H1 (cell line): ENCODE data around the gene LHFPL2. TPM values are rescaled to one million over a fixed set of nuclear protein-coding genes. Genes with fewer than 3 reads are reported as not detected.

ENCODE experiments used
- CTCF ChIA-PET: fragments of 300-600 bp; sonication (Branson Sonifier 250); formaldehyde crosslinking; loops from one replicate; lab custom pipeline; 2021; ENCODE audit not compliant: partially characterized antibody; lab: Charles Lee
- POLR2A ChIA-PET: fragments of 300-600 bp; sonication (Branson Sonifier 250); formaldehyde crosslinking; loops from one replicate; lab custom pipeline; 2021; ENCODE audit warnings: inconsistent platforms; ENCODE audit not compliant: partially characterized antibody; lab: Charles Lee
- DNase-seq, 2 experiments: peaks; one replicate each; pipeline versions ENCODE4 v3.0.0 to v3.0.0-alpha.2; 2010 to 2022; ENCODE audit warnings: low spot score in 2 of 2, low read depth in 1 of 2, mixed read lengths in 1 of 2
- FAIRE-seq: peaks from 2 replicates; lab custom pipeline; 2011; peaks lifted over from hg19 to GRCh38; lab: Jason Lieb, UNC
- H2AFZ ChIP-seq: 2 replicates; pipeline ENCODE4 v1.8.1; 2012; ENCODE audit warnings: low read length, inconsistent platforms
- H2AK5ac ChIP-seq: 2 replicates; pipeline ENCODE4 v1.6.1; 2013; ENCODE audit warnings: low read depth, low read length
- H2BK120ac ChIP-seq: replicated peaks from 2 replicates; pipeline ENCODE3; 2013; ENCODE audit warnings: low read depth, low read length, inconsistent platforms
- H2BK12ac ChIP-seq: 2 replicates; pipeline ENCODE4 v1.6.1; 2013; ENCODE audit warnings: low read depth, low read length
- H2BK15ac ChIP-seq: 2 replicates; pipeline ENCODE4 v1.6.1; 2013; ENCODE audit warnings: low read length
- H2BK20ac ChIP-seq: 2 replicates; pipeline ENCODE4 v1.6.1; 2013; ENCODE audit warnings: low read length
- H2BK5ac ChIP-seq: 2 replicates; pipeline ENCODE4 v1.6.1; 2013; ENCODE audit warnings: low read depth, low read length
- H3K14ac ChIP-seq: 2 replicates; pipeline ENCODE4 v1.6.1; 2013; ENCODE audit warnings: inconsistent platforms; ENCODE audit not compliant: insufficient read length
- H3K18ac ChIP-seq: 2 replicates; pipeline ENCODE4 v1.6.1; 2013; ENCODE audit warnings: low read length; ENCODE audit errors: extremely low read depth
- H3K23ac ChIP-seq: 2 replicates; pipeline ENCODE4 v1.6.1; 2013; ENCODE audit warnings: inconsistent platforms; ENCODE audit not compliant: insufficient read length
- H3K23me2 ChIP-seq: 2 replicates; pipeline ENCODE4 v1.6.1; 2013; ENCODE audit warnings: low read depth, low read length
- H3K27ac ChIP-seq: 2 replicates; pipeline ENCODE4 v1.6.1; 2011; ENCODE audit warnings: low read depth, low read length, inconsistent platforms
- H3K27me3 ChIP-seq, 4 experiments: replicated peaks in 1 of 4; 1 replicate in 1 of 4; 2 replicates in 3 of 4; pipeline versions ENCODE4 v1.6.1 to v1.8.1; 2011 to 2013; ENCODE audit warnings: low read length in 3 of 4, mild to moderate bottlenecking in 3 of 4, inconsistent platforms in 2 of 4, mixed read lengths in 2 of 4, moderate library complexity in 1 of 4; ENCODE audit not compliant: control insufficient read depth in 3 of 4, insufficient read depth in 3 of 4; ENCODE audit errors: extremely low read depth in 1 of 4
- H3K36me3 ChIP-seq, 4 experiments: 2 replicates each; pipeline versions ENCODE4 v1.6.1 to v1.8.1; 2011 to 2013; ENCODE audit warnings: mild to moderate bottlenecking in 4 of 4, low read length in 3 of 4, moderate library complexity in 2 of 4, control low read depth in 1 of 4, inconsistent platforms in 1 of 4; ENCODE audit not compliant: insufficient read depth in 4 of 4, control insufficient read depth in 2 of 4
- H3K4ac ChIP-seq: replicated peaks from 2 replicates; pipeline ENCODE3; 2013; ENCODE audit warnings: low read length, low read depth, mixed read lengths, inconsistent platforms; ENCODE audit not compliant: insufficient read length
- H3K4me1 ChIP-seq, 4 experiments: replicated peaks in 1 of 4; 1 replicate in 1 of 4; 2 replicates in 3 of 4; pipeline versions ENCODE4 v1.6.1 to v1.8.1; 2011 to 2013; ENCODE audit warnings: low read length in 3 of 4, inconsistent platforms in 2 of 4, mixed read lengths in 1 of 4; ENCODE audit not compliant: insufficient read depth in 4 of 4, control insufficient read depth in 3 of 4
- H3K4me2 ChIP-seq, 2 experiments: 2 replicates each; pipeline versions ENCODE4 v1.6.1 to v1.8.1; 2011 to 2013; ENCODE audit warnings: low read depth in 2 of 2, low read length in 2 of 2, control low read depth in 1 of 2, inconsistent platforms in 1 of 2, mild to moderate bottlenecking in 1 of 2; ENCODE audit not compliant: insufficient read depth in 1 of 2
- H3K4me3 ChIP-seq, 4 experiments: fragments of 200-600, 300-600 bp in 1 of 4; sonication (generic), shearing (Covaris generic), sonication (Bioruptor Twin) in 1 of 4; 2 replicates each; pipeline versions ENCODE4 v1.5.1 to v1.8.1; 2011 to 2016; ENCODE audit warnings: low read length in 4 of 4, low read depth in 3 of 4, control low read depth in 2 of 4, inconsistent platforms in 2 of 4, mild to moderate bottlenecking in 2 of 4, mixed read lengths in 1 of 4, moderate library complexity in 1 of 4; ENCODE audit not compliant: insufficient read depth in 2 of 4; ENCODE audit errors: extremely low read depth in 1 of 4
- H3K56ac ChIP-seq: replicated peaks from 2 replicates; pipeline ENCODE3; 2013; ENCODE audit warnings: low read depth, mild to moderate bottlenecking, mixed read lengths, low read length, inconsistent platforms; ENCODE audit not compliant: insufficient read length
- H3K79me1 ChIP-seq: 2 replicates; pipeline ENCODE4 v1.6.1; 2013; ENCODE audit warnings: low read depth, low read length, control low read depth
- H3K79me2 ChIP-seq, 2 experiments: 2 replicates each; pipeline versions ENCODE4 v1.6.1 to v1.8.1; 2012 to 2013; ENCODE audit warnings: low read length in 2 of 2, mild to moderate bottlenecking in 2 of 2, inconsistent platforms in 1 of 2; ENCODE audit not compliant: insufficient read depth in 2 of 2, control insufficient read depth in 1 of 2
- H3K9ac ChIP-seq, 4 experiments: replicated peaks in 1 of 4; 1 replicate in 1 of 4; 2 replicates in 3 of 4; pipeline versions ENCODE4 v1.6.1 to v1.8.1; 2011 to 2013; ENCODE audit warnings: low read depth in 3 of 4, low read length in 3 of 4, control low read depth in 2 of 4, mild to moderate bottlenecking in 2 of 4, moderate library complexity in 2 of 4, inconsistent platforms in 1 of 4; ENCODE audit errors: extremely low read depth in 1 of 4
- H3K9me3 ChIP-seq, 2 experiments: 2 replicates each; pipeline versions ENCODE4 v1.6.1 to v1.8.1; 2012 to 2013; ENCODE audit warnings: mild to moderate bottlenecking in 2 of 2, moderate library complexity in 2 of 2, control low read depth in 1 of 2, inconsistent platforms in 1 of 2, low read depth in 1 of 2, low read length in 1 of 2, mixed read lengths in 1 of 2; ENCODE audit not compliant: insufficient read depth in 2 of 2
- H4K20me1 ChIP-seq, 2 experiments: replicated peaks in 1 of 2; 2 replicates each; pipeline versions ENCODE3 to v1.8.1; 2011 to 2013; ENCODE audit warnings: inconsistent platforms in 2 of 2, low read length in 2 of 2, mild to moderate bottlenecking in 1 of 2; ENCODE audit not compliant: insufficient read depth in 2 of 2, control insufficient read depth in 1 of 2
- H4K5ac ChIP-seq: 2 replicates; pipeline ENCODE4 v1.6.1; 2013; ENCODE audit warnings: low read length, low read depth, mixed read lengths, inconsistent platforms; ENCODE audit not compliant: insufficient read length
- H4K8ac ChIP-seq: 2 replicates; pipeline ENCODE4 v1.8.0; 2013; ENCODE audit warnings: mild to moderate bottlenecking, moderate library complexity, low read length, inconsistent platforms; ENCODE audit not compliant: insufficient read depth; ENCODE audit errors: extremely low read depth
- H4K91ac ChIP-seq: replicated peaks from 2 replicates; pipeline ENCODE3; 2013; ENCODE audit warnings: low read length, mixed read lengths, inconsistent platforms; ENCODE audit not compliant: insufficient read length
- BACH1 ChIP-seq: IDR thresholded peaks from 2 replicates; pipeline ENCODE4 v1.6.1; 2012; ENCODE audit warnings: low read length, improper control_type of control experiment
- CHD2 ChIP-seq: IDR thresholded peaks from 2 replicates; pipeline ENCODE4 v1.6.1; 2012; ENCODE audit warnings: low read length, improper control_type of control experiment
- CTBP2 ChIP-seq: IDR thresholded peaks from 2 replicates; pipeline ENCODE4 v1.7.0; 2011; ENCODE audit warnings: borderline replicate concordance, mild to moderate bottlenecking, moderate library complexity, mixed read lengths, low read length; ENCODE audit not compliant: insufficient read depth, insufficient read length
- EP300 ChIP-seq, 2 experiments: IDR thresholded peaks; 1 replicate in 1 of 2; 2 replicates in 1 of 2; pipeline ENCODE4 v1.6.1; 2011 to 2012; ENCODE audit warnings: low read depth in 2 of 2, low read length in 2 of 2, mild to moderate bottlenecking in 2 of 2, borderline replicate concordance in 1 of 2, inconsistent platforms in 1 of 2, moderate library complexity in 1 of 2
- FOSL1 ChIP-seq: IDR thresholded peaks from 2 replicates; pipeline ENCODE4 v1.6.1; 2011; ENCODE audit warnings: mild to moderate bottlenecking, low read depth, low read length, moderate library complexity; ENCODE audit not compliant: insufficient read depth
- GABPA ChIP-seq: IDR thresholded peaks from 2 replicates; pipeline ENCODE4 v1.6.1; 2011; ENCODE audit warnings: mild to moderate bottlenecking, low read length, moderate library complexity, borderline replicate concordance; ENCODE audit not compliant: insufficient read depth
- HDAC2 ChIP-seq, 2 experiments: fragments of 300-600 bp in 1 of 2; sonication (generic) in 1 of 2; IDR thresholded peaks; 2 replicates each; pipeline ENCODE4 v1.6.1; 2011 to 2012; ENCODE audit warnings: low read depth in 2 of 2, low read length in 2 of 2, mild to moderate bottlenecking in 2 of 2, moderate library complexity in 2 of 2, borderline replicate concordance in 1 of 2, inconsistent platforms in 1 of 2
- JUN ChIP-seq: IDR thresholded peaks from 2 replicates; pipeline ENCODE4 v1.6.1; 2011; ENCODE audit warnings: low read depth, mild to moderate bottlenecking, improper control_type of control experiment, low read length
- PHF8 ChIP-seq: fragments of 200-600 bp; sonication (generic); conservative IDR thresholded peaks from 2 replicates; pipeline ENCODE4 v1.7.1; 2012; ENCODE audit warnings: low read depth, mild to moderate bottlenecking, inconsistent platforms, low read length, moderate library complexity
- TBP ChIP-seq: IDR thresholded peaks from 2 replicates; pipeline ENCODE4 v1.6.1; 2011; ENCODE audit warnings: low read depth, low read length, improper control_type of control experiment
- YY1 ChIP-seq: IDR thresholded peaks from 2 replicates; pipeline ENCODE4 v1.6.1; 2011; ENCODE audit warnings: low read depth, mild to moderate bottlenecking, low read length
- WGBS, 2 experiments: shearing (Covaris generic) in 1 of 2; methylation state at CpG; one replicate each; pipeline versions ENCODE4 v1.1.6 to v1.1.7; 2013 to 2015; ENCODE audit warnings: low lambda C conversion rate in 2 of 2, mixed read lengths in 2 of 2, inconsistent platforms in 1 of 2, low coverage in 1 of 2, missing lambda C conversion rate in 1 of 2; ENCODE audit not compliant: insufficient replicate concordance in 2 of 2, insufficient coverage in 1 of 2, insufficient read length in 1 of 2; ENCODE audit errors: extremely low coverage in 1 of 2, missing lambda C conversion rate in 1 of 2; 5-methylcytosine and 5-hydroxymethylcytosine counted together
- polyA plus RNA-seq, 7 experiments: library from polyadenylated mRNA; depleted of rRNA in 3 of 7; stranded (reverse) in 5 of 7; unstranded in 2 of 7; fragments of >200 nt in 5 of 7; fragments of 200-250 nt in 2 of 7; gene quantifications; 1 replicate in 5 of 7; 2 replicates in 1 of 7; 4 replicates in 1 of 7; pipeline versions ENCODE4 v1.2.1 to v1.2.3, GENCODE V29; 2011 to 2013; ENCODE audit warnings: missing spikeins in 2 of 7, mixed read lengths in 2 of 7
- total RNA-seq: library from RNA; stranded (reverse); fragmentation: NEBNext Ultra II Directional; extraction: Animal tissue kit (Norgen Biotek cat#: 25700); gene quantifications from 2 replicates; pipeline ENCODE4 v1.2.1, GENCODE V29; 2021

LHFPL2 gene
- total and polyA plus RNA-seq, 2 of the 8 experiments (the other 6 are each of a cell fraction or from before 2014, with no cell fraction given): 9.6 to 43.0 TPM

DNA sequence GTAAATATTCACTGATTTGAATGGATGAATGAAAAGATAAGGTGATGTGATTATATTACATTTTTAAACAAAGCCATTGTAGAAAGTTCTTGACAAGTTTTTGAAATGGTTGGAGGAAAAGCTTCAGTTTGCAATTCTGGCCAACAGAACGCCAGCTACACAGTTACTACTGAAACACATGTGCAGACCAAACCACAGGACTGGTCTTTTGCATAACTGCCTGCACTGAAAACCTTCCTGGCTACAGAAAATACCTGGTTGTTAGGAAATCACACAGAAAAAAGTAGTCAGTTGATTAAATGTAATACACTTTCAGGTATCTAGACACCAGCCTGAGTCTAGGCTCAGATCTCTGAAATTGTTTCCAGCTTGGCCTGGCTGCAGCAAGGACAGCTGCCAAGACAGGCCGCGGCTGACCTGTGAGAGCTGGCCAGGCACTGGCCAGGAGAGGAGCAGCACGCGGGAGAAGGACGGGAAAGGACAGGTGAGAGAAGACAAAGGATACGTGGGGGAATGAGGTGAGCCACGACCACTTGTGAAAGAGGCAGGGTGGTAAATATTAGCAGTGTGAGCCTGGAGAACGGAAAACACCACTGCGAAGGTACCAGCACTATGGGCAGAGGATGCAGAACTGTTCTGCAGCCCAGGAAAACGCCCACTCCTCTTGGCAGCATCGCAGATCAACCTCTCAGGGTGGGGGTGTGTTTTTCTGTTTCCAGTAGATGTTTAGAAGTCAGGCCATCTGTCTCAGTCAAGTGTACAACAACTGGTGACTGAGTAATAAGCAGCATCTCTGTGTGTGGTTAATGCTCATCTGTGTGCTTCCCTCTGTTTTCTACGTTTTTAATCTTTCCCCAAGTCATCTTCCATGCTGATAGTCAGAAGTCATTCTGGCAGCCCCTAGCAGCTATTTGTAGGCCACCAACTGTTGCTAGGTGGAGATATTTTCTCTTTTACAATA is 150.7 kb downstream of the LHFPL2 start:
- no peak overlapping the region for H3K56ac ChIP-seq
- ChIA-PET POLR2A (no interaction called here), CTCF (interaction anchor here (1.3 to 1.5 kb wide), 2 partner anchors 11 to 35 kb away, joined by 3 read pairs; no protein-coding TSS in a partner anchor)
- peak overlapping the region; percentile 29; the same call in 1 of the 2 replicates for H2AK5ac ChIP-seq
- peaks cover 4 to 67% of the 10 kb centered on the region in 2 experiments for H3K79me2 ChIP-seq
- no peak overlapping the region for H2AFZ ChIP-seq
- TF ChIP-seq EP300 (IDR thresholded peaks at IDR 0.05; ENCODE audit: borderline replicate concordance in 1 of 2, low read depth in 2 of 2, low read length in 2 of 2): no peak
- TF ChIP-seq FOSL1: no peak
- no peak for TF ChIP-seq BACH1
- no peak for TF ChIP-seq GABPA
- TF ChIP-seq TBP: no peak
- no peak for TF ChIP-seq YY1
- TF ChIP-seq JUN: no peak
- no peak for TF ChIP-seq CHD2
- no peak for TF ChIP-seq HDAC2 (IDR thresholded peaks at IDR 0.05; ENCODE audit: borderline replicate concordance in 1 of 2, low read depth in 2 of 2, low read length in 2 of 2)
- TF ChIP-seq PHF8: no peak
- TF ChIP-seq CTBP2: no peak
- H2BK120ac ChIP-seq: no peak overlapping the region
- no peak overlapping the region for H3K4ac ChIP-seq
- H3K23me2 ChIP-seq: no peaks in the 10 kb centered on the region; the same call in 1 of the 2 replicates
- no peak overlapping the region for H3K4me2 ChIP-seq
- no peak overlapping the region for H3K9ac ChIP-seq
- H3K36me3 ChIP-seq: no peaks in the 10 kb centered on the region
- peaks cover 16% of the 10 kb centered on the region for H3K79me1 ChIP-seq
- no peak overlapping the region; the same call in 1 of the 2 replicates for H3K18ac ChIP-seq
- H2BK20ac ChIP-seq: no peak overlapping the region; the same call in 1 of the 2 replicates
- no peak overlapping the region for H2BK15ac ChIP-seq
- H3K14ac ChIP-seq: no peak overlapping the region
- no peak overlapping the region for H4K91ac ChIP-seq
- no peaks in the 10 kb centered on the region for H3K9me3 ChIP-seq
- DNase-seq (peak in 1 of 2 experiments; percentile 37), FAIRE-seq (no peak)
- H4K8ac ChIP-seq: no peak overlapping the region
- peak overlapping the region; percentile 89 for H2BK12ac ChIP-seq
- no peak overlapping the region for H4K5ac ChIP-seq
- no peak overlapping the region for H3K23ac ChIP-seq
- no peak overlapping the region for H3K27ac ChIP-seq
- no peaks in the 10 kb centered on the region; a peak in 1 of 7 replicates for H3K27me3 ChIP-seq
- 83% methylated on average over 13 of the region's 13 CpGs; no CpG with 5 or more reads in 1 of the 2 experiments for WGBS, 2 experiments
- H4K20me1 ChIP-seq: peaks cover 1 to 3% of the 10 kb centered on the region in 2 experiments
- no peak overlapping the region for H2BK5ac ChIP-seq
- no peak overlapping the region for H3K4me3 ChIP-seq
- H3K4me1 ChIP-seq: peaks cover 10 to 23% (median 16%) of the 10 kb centered on the region in 4 experiments
